GM12801 (cell line): ENCODE measurements around the gene SIGLEC7.

Experiments
- TF ChIP-seq, protein P1 (sequence below): IDR thresholded peaks from one replicate; pipeline ENCODE4 v1.5.1; 2011; ENCODE audit warnings: control low read depth; ENCODE audit not compliant: insufficient read length; ENCODE audit errors: extremely low read depth

SIGLEC7 gene

DNA sequence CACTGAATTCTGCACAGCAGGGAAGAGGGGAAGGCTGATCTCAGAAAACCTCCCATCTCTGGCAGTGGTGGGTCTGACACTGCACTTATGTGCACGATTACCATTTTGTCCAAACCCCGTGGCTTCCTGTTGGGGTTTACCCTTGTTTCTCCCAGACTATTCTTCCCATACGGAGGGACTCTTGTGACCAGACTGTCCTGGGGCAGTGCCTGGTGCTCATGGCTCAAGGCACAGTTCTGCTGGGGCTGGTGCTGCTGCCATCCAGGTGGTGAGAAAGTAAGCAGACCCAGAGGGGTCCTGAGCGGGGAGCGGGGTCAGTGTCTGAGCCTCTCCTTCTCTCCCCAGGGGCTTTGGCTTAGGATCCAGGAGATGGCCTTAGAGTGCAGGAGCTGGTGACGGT, 22.5 kb upstream of the SIGLEC7 start:
- TF ChIP-seq, protein P1, sequence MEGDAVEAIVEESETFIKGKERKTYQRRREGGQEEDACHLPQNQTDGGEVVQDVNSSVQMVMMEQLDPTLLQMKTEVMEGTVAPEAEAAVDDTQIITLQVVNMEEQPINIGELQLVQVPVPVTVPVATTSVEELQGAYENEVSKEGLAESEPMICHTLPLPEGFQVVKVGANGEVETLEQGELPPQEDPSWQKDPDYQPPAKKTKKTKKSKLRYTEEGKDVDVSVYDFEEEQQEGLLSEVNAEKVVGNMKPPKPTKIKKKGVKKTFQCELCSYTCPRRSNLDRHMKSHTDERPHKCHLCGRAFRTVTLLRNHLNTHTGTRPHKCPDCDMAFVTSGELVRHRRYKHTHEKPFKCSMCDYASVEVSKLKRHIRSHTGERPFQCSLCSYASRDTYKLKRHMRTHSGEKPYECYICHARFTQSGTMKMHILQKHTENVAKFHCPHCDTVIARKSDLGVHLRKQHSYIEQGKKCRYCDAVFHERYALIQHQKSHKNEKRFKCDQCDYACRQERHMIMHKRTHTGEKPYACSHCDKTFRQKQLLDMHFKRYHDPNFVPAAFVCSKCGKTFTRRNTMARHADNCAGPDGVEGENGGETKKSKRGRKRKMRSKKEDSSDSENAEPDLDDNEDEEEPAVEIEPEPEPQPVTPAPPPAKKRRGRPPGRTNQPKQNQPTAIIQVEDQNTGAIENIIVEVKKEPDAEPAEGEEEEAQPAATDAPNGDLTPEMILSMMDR, result no peak

- TF ChIP-seq, protein P1, result no peak
Observed at GRCh38 chr19:51120160-51120559, 21.9 kb upstream of the SIGLEC7 start.

DNA sequence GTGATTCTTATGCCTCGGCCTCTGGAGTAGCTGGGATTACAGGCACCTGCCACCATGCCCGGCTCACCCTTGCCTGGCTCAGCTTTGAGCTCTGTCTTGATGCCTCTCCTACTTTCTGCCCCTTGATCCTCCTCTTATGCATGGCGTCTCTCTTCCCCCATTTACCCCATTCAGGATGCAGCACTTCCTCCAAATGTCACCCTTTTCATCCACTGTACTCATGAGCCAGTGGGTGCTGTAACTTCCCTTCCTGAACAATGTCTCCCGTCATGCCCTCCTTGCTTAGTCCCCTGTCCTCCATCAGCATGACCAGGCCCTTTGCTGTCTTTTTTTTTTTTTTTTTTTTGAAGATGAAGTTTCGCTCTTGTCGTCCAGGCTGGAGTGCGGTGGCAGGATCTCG, 20.8 kb upstream of the SIGLEC7 start:
- TF ChIP-seq, protein P1, result no peak

DNA sequence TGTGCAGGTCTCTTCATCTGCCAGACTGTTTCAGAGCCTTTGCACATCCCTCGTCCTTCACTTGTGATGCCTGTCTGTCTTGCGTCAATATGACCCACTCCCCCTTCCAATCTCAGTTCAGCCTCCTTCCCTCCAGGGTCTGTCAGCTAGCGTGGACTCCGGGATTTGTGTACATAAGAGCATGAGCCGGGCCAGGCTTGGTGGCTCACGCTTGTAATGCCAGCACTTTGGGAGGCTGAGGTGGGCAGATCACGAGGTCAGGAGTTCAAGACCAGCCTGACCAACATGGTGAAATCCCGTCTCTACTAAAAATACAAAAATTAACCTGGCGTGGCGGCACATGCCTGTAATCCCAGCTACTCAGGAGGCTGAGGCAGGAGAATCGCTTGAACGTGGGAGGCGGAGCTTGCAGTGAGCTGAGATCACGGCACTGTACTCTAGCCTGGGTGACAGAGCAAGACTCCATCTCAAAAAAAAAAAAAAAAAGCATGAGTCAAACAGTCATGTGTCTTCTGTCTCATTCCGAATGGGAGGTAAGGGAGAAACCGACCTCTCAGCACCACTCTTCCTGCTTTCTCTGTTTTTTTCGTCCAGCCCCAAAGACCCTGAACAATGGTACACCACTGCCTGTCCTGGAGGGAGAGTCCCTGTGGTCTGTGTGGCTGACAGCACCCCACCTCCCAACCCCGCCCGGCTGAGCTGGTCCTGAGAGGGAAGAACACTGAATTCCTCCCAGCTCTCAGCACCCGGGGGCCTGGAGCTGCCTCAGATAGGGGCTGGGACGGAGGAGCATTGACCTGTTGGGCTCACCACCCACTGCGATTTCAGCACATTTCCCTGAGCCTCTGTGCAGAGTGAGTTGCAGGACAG, 19.8 kb upstream of the SIGLEC7 start:
- TF ChIP-seq, protein P1, result no peak

DNA sequence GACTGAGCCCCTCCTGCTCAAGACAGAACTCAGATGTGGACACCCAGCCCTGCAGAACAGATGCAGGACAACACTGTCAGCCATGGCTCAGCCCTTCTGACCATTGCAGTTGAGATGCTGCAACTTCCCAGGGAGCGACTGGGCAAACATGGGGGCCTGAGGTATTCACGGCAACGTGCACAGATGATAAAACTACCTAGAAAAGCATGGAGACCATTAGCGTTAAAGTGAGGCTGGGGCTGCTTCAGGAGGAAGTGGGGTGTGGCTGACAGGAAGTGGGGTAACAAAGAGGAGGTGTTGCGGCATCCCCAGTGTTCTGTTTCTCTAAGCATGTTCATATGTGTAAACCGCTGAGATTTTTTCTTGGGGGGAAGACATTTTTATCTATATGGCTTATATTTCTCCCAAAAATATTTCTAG, 18.7 kb upstream of the SIGLEC7 start:
- TF ChIP-seq, protein P1, result no peak

- TF ChIP-seq, protein P1, result no peak
Observed at GRCh38 chr19:51123802-51124201, 18.3 kb upstream of the SIGLEC7 start.

GRCh38 chr19:51124216-51124615, 17.9 kb upstream of the SIGLEC7 start:
- TF ChIP-seq, protein P1, result no peak
